Memory B cell (primary cell): ENCODE measurements around the gene LRRC47.

Experiments
- ATAC-seq: fragments of 150-1000 bp; cut with Tn5 transposase; 2 replicates; pipeline ENCODE4 v1.10.0; 2021; ENCODE audit warnings: low read depth, mild to moderate bottlenecking, moderate library complexity
- DNase-seq, 2 donors: peaks; one replicate each; pipeline ENCODE4 v3.0.0; 2022; ENCODE audit warnings: low spot score in 2 of 2
- H3K27ac Mint-ChIP-seq: one replicate; pipeline ENCODE4 v1.8.0; 2022; ENCODE audit warnings: mild to moderate bottlenecking, moderate library complexity, mixed read lengths
- H3K27me3 Mint-ChIP-seq: one replicate; pipeline ENCODE4 v1.8.0; 2022; ENCODE audit warnings: mixed read lengths
- H3K36me3 Mint-ChIP-seq: one replicate; pipeline ENCODE4 v1.8.0; 2022; ENCODE audit warnings: mild to moderate bottlenecking, mixed read lengths
- H3K4me1 Mint-ChIP-seq: one replicate; pipeline ENCODE4 v1.8.0; 2022; ENCODE audit warnings: mixed read lengths
- H3K4me3 Mint-ChIP-seq: one replicate; pipeline ENCODE4 v1.8.0; 2022; ENCODE audit warnings: mild to moderate bottlenecking, moderate library complexity, mixed read lengths
- H3K9me3 Mint-ChIP-seq: one replicate; pipeline ENCODE4 v1.8.0; 2022; ENCODE audit warnings: mixed read lengths

The LRRC47 gene

GRCh38 chr1:3786468-3787348 lies 9.6 kb downstream of the LRRC47 start:
- ATAC-seq = no peak
- H3K36me3 Mint-ChIP-seq = peaks cover 18% of the 10 kb centered on the region
- DNase-seq = no peak
- no peak overlapping the region for H3K4me3 Mint-ChIP-seq
- H3K27me3 Mint-ChIP-seq = no peaks in the 10 kb centered on the region
- no peak overlapping the region for H3K27ac Mint-ChIP-seq
- H3K9me3 Mint-ChIP-seq = no peaks in the 10 kb centered on the region
- peaks cover 9% of the 10 kb centered on the region for H3K4me1 Mint-ChIP-seq

DNA sequence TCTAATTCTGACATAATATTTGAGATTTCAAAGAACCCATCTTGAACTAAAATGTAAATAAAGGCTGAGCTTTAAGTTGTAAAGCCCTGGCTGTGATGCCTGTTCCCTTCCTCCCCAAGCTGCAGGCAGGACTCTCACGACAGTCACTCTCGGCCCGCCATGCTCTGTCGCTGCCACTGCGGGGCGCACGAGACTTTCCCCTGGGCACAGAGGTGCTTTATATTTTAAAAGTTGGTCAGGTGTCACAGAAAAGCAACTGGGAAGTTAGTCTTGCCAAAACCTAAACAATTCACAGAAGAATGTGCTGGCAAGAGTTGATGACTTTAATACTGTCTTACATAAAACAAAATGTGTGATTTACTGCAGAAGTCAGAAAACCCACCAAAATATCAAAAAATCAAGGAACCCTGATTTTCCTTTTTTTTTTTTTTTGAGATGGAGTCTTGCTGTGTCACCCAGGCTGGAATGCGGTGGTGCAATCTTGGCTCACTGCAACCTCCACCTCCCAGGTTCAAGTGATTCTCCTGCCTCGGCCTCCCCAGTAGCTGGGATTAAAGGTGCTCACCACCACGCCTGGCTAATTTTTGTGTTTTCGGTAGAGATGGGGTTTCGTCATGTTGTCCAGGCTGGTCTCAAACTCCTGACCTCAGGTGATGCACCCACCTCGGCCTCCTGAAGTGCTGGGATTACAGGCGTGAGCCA lies 10.7 kb downstream of the LRRC47 start:
- H3K9me3 Mint-ChIP-seq = no peaks in the 10 kb centered on the region
- no peak for ATAC-seq
- H3K4me3 Mint-ChIP-seq = no peak overlapping the region
- H3K36me3 Mint-ChIP-seq = peaks cover 22% of the 10 kb centered on the region
- no peaks in the 10 kb centered on the region for H3K27me3 Mint-ChIP-seq
- no peak for DNase-seq
- H3K27ac Mint-ChIP-seq = no peak overlapping the region
- H3K4me1 Mint-ChIP-seq = peaks cover 9% of the 10 kb centered on the region

DNA sequence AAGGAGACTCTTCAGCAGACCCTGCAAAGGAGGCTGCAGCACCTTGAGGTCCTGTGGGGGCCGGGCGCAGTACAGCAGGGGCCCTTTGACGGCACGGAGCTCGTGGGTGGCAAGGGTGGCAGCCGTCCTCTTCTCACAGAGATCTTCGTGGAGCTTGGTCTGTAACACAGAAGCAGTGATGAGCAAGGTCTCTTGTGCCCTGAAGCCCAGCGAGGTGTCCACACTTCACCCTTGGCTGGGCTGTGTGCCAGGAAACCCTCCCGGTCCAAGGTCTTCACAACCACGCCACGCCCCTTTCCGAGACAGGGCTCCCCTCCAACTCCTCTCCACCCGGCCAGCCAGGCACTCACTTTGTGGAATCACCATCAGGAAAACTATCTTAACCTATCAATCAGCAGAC lies 11.3 kb downstream of the LRRC47 start:
- Mint-ChIP-seq H3K4me1 (peaks cover 9% of the 10 kb centered on the region), H3K9me3 (no peaks in the 10 kb centered on the region), H3K36me3 (peaks cover 27% of the 10 kb centered on the region), H3K4me3 (no peak overlapping the region), H3K27me3 (no peaks in the 10 kb centered on the region), H3K27ac (no peak overlapping the region)
- DNase-seq (no peak), ATAC-seq (no peak)

GRCh38 chr1:3783651-3784474 lies 12.4 kb downstream of the LRRC47 start:
- no peak for ATAC-seq
- DNase-seq = no peak
- no peaks in the 10 kb centered on the region for H3K9me3 Mint-ChIP-seq
- H3K27me3 Mint-ChIP-seq = no peaks in the 10 kb centered on the region
- H3K36me3 Mint-ChIP-seq = peaks cover 32% of the 10 kb centered on the region
- peaks cover 9% of the 10 kb centered on the region for H3K4me1 Mint-ChIP-seq
- H3K27ac Mint-ChIP-seq = no peak overlapping the region
- H3K4me3 Mint-ChIP-seq = no peak overlapping the region

- DNase-seq = no peak
- H3K4me3 Mint-ChIP-seq = no peak overlapping the region
- peaks cover 26% of the 10 kb centered on the region for H3K36me3 Mint-ChIP-seq
- no peaks in the 10 kb centered on the region for H3K9me3 Mint-ChIP-seq
- H3K4me1 Mint-ChIP-seq = peaks cover 2% of the 10 kb centered on the region
- no peak overlapping the region for H3K27ac Mint-ChIP-seq
- no peak for ATAC-seq
- H3K27me3 Mint-ChIP-seq = no peaks in the 10 kb centered on the region
Observed at GRCh38 chr1:3780901-3781300, 15.4 kb downstream of the LRRC47 start.

DNA sequence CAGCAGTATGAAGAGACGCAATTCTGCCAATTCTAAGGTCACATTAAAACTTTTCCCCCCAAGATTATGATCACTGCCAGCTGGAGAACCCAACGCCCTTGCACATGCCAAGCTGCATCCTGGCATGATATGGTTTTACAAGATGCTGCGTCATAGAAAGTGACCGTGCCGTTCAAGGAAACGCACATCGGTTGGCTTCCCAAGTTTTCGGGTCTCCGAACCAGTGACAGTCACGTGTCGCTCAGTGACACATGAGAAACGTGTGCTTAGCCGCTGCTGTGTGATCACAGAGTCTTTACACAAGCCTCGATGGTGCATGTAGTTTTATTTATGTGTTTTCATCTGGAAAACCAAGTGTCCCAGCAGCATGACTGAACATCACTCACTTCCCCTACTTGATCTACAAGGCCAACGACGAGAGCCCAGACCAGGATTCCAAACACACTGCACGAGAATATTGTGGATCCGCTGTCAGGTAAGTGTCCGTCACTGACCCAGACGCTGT lies 16.3 kb downstream of the LRRC47 start:
- Mint-ChIP-seq H3K4me3 (no peak overlapping the region), H3K9me3 (no peaks in the 10 kb centered on the region), H3K36me3 (peaks cover 21% of the 10 kb centered on the region), H3K27me3 (no peaks in the 10 kb centered on the region), H3K27ac (no peak overlapping the region), H3K4me1 (peaks cover 11% of the 10 kb centered on the region)
- DNase-seq (no peak), ATAC-seq (no peak)

DNA sequence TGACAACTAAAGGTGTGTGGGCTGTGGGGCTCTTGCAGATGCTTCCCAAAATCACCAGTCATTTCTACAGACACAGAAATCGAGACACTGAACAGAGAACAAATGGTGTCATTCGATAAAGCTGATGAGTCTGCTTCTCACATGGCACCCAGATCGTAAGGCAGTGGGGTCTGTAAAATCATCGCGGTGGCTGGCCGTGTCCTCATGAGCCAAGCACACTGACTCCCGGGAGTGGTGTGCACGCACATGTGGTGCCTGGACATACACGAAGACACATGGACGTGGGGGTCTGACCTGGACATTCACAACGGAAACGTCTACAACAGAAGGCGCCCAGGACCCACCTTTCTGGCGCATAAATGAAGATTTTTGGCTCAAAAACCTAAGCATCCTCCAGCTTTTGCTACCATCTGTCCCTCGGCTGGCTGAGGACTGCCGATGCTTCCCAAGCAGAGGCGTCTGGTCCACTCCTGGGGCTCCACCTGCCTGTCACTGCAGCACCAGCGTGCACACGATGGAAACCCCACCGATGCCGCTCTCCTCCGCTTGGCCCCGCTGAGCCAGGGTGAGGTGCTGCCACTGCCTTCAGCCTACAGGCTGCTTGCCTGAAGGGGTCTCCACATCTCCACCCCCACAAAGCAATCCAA lies 16.9 kb downstream of the LRRC47 start:
- ATAC-seq = no peak
- H3K9me3 Mint-ChIP-seq = no peaks in the 10 kb centered on the region
- no peak overlapping the region for H3K4me3 Mint-ChIP-seq
- H3K36me3 Mint-ChIP-seq = peaks cover 21% of the 10 kb centered on the region
- no peaks in the 10 kb centered on the region for H3K27me3 Mint-ChIP-seq
- H3K27ac Mint-ChIP-seq = no peak overlapping the region
- DNase-seq = no peak
- peaks cover 11% of the 10 kb centered on the region for H3K4me1 Mint-ChIP-seq

GRCh38 chr1:3778590-3779264 lies 17.6 kb downstream of the LRRC47 start:
- Mint-ChIP-seq H3K4me1 (peaks cover 11% of the 10 kb centered on the region), H3K9me3 (no peaks in the 10 kb centered on the region), H3K27ac (no peak overlapping the region), H3K36me3 (peaks cover 19% of the 10 kb centered on the region), H3K27me3 (no peaks in the 10 kb centered on the region), H3K4me3 (no peak overlapping the region)
- ATAC-seq (no peak), DNase-seq (no peak)

GRCh38 chr1:3777647-3778589 lies 18.4 kb downstream of the LRRC47 start:
- no peaks in the 10 kb centered on the region for H3K9me3 Mint-ChIP-seq
- H3K27me3 Mint-ChIP-seq = no peaks in the 10 kb centered on the region
- H3K4me3 Mint-ChIP-seq = no peak overlapping the region
- ATAC-seq (no peak), DNase-seq (no peak)
- H3K4me1 Mint-ChIP-seq = peaks cover 11% of the 10 kb centered on the region
- no peak overlapping the region for H3K27ac Mint-ChIP-seq
- H3K36me3 Mint-ChIP-seq = peaks cover 18% of the 10 kb centered on the region

DNA sequence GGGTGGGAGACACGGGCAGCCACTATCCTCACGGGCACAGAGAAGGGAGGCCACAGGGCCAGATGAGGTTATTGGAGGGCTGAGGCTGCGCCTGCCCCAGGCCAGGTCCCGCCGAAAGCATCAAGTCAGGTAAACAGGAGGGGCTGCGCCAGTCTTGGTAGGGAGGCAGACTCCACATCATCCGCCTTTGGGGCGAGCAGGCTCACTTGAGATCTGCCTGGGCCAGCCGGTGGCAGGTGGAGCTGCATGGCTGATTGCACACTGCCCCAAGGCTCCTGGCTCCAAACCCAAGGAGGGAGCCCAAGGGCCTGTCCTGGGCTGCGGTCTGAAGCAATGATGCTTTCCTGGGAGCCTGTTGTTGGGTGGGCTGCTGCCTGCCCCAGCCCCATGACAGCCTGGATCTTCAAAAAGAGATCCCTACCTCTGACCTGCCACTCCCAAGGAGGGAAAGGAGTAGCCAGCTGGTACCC lies 19.2 kb downstream of the LRRC47 start:
- H3K4me3 Mint-ChIP-seq = no peak overlapping the region
- ATAC-seq = no peak
- no peaks in the 10 kb centered on the region for H3K27me3 Mint-ChIP-seq
- H3K4me1 Mint-ChIP-seq = peaks cover 11% of the 10 kb centered on the region
- H3K36me3 Mint-ChIP-seq = peaks cover 16% of the 10 kb centered on the region
- no peaks in the 10 kb centered on the region for H3K9me3 Mint-ChIP-seq
- DNase-seq = no peak
- no peak overlapping the region for H3K27ac Mint-ChIP-seq

DNA sequence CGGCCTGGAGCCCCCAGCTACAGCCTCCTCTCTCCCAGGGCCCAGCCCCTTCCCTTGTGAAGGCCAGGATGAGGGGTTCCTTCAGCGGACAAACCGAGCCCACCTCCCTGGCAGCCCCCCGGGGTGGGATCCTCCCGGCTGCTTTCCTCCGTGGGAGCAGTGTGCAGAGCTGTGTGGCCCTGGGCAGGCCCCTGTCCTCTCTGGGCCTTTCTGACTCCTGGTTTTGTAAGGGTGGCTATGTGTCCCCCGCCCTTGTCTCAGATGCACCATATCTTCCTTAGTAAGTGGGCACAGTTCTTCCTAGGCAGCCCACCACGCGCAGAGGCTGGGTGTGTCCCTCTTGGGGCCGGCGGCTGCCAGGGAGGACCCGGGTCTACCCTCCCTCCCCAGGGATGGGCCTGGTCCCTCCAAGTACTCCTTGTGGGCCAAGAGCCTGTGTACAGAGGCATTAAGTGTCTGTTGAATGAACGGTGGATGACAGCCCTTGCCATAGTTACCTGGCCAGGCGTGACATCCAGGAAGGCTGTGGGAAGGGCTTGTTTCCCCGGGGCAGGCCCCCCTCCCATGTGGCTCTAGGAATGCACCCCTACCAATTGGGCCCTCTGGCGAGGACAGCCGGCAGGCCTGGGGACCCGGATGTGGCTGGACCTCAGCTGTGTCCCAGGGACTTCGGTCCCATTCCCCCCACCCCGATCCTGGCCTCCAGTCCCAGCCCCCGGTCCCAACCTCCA lies 19.9 kb downstream of the LRRC47 start:
- Mint-ChIP-seq H3K4me3 (no peak overlapping the region), H3K4me1 (peaks cover 15% of the 10 kb centered on the region), H3K9me3 (no peaks in the 10 kb centered on the region), H3K27ac (no peak overlapping the region), H3K27me3 (no peaks in the 10 kb centered on the region), H3K36me3 (peaks cover 13% of the 10 kb centered on the region)
- DNase-seq (no peak), ATAC-seq (no peak)
